Measurements from ENCODE around the gene KIAA0232.

GRCh38 chr4:6876440-6876839 is 93.9 kb downstream of the KIAA0232 start:
- no peak for TF ChIP-seq CTCF (IDR thresholded peaks at IDR 0.05)
- TF ChIP-seq POLR2A (IDR thresholded peaks at IDR 0.05) = no peak
